GM19099 (cell line): Measurements from ENCODE around the gene LRP8.

Experiments
- POLR2A ChIP-seq: IDR thresholded peaks from 3 replicates; pipeline ENCODE4 v1.6.1; 2011; ENCODE audit warnings: low read depth; ENCODE audit not compliant: insufficient read length; ENCODE audit errors: extremely low read depth

Gene LRP8

DNA sequence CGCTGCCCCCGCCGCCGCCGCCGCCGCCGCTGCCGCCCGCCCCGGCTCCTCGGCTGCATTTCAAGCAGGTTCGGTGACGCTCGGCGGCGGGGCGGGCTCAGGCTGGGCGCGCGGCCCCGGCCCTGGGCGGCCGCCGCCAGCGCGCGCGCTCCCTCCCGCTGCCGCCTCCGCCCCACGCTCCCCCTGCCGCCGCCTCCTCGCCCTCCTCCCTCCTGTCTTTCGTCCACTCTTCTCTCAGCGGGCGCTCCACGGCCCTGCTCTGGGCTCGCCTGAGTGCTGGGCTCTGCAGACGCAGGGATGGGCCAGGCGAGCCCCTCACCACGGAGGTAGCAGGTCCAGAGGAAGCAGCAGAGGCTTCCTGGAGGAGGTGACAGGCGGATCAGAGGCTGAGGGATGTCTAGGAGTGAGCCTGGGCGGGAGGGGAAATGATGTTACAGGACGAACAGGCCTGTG, at the start of gene LRP8:
Gene LRP8 (minus strand): TSS at position 62 of the 453 bp plus-strand sequence. CDS start 158 bp downstream, outside the sequence.
- TF ChIP-seq POLR2A: peak; percentile 51

DNA sequence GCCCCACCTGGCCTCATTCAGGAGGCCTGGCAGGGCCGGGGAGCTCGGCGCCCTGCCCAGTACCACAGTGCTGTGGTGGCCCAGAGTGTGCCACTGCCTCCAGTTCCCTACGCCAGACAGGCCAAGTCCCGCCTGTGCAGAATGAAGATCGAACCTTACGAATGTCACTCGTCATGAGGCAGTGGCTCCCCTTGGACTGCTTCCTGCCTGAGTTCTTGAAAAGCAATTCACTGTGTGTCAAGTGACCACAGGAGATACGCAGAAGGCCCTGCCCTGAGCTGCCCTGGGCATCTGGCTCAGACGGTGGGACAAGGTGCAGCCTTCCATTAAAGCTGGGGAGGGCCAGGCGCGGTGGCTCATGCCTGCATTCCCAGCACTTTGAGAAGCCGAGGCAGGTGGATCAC, 49.6 kb upstream of the LRP8 start:
- TF ChIP-seq POLR2A: no peak

DNA sequence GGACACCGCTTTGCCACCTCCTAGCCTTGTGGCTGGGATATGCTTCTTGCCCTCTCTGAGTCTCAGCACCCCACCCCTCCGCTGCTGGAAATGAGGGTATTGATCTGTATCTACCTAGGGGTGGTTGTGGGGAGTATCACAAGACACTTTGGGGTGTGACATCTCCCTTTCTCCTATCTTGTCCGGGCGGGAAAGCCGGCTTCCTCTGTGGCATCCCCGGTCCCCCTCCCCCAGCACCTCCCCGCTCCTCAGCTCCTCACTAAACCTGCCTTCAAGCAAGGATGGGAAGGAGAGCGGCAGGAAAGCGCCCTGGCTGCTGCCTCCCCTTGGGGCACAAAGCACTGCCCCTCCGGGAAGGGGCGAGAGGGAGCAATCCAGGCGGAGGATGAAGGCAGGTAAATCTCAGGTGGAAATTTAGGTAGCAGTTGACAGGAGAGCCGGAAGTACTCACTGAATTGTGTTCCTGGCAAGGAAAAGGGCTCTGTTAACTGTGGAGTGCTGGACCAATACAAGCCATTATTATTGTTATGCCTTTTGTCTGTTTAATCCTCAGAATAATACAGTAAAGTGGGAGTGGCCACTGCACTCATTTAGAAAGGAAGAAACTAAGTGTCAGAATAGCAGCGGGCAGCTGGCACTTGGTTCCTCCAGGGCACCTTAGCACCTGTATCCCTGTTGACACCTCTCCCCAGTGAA, 49.0 kb upstream of the LRP8 start:
- no peak for TF ChIP-seq POLR2A

DNA sequence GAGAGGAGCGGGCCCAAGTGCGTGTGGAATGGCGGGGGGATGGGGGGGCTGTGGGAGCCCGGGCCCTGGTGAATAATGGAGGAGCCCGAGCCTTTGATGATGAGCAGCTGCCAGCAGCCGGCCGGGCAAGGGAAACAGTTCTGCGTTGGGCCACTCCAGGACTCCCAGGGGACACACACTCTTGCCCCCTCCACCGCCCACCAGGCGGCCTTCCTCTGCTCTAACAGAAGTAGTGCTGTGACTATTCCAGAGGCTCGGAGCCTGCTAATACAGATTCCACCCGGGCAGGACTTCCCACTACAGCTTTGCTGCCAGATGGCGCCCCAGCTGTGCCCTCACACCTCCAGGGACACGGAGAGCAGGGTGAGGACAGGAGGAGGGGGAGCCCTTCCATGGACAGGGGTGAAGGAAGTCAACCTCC, 48.2 kb upstream of the LRP8 start:
- no peak for TF ChIP-seq POLR2A

DNA sequence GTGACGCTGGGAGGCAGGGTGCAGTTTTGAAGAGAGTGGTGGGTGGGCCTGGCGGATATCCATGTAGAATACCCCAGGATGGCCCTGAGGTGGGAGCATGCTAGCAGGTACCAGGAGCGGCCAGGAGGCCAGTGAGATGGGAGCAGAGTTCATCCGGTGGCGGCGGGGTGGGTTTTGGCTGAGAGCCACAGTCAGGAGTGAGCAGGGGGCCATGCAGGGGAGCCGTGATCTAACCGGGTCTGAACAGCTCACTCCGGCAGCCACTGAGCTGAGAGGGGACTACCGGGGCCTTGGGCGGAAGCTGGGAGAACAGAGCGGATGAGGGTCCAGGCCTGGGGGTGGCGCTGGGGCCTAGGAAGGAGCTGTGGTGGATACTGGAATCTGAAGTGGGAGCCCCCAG, 47.6 kb upstream of the LRP8 start:
- no peak for TF ChIP-seq POLR2A

DNA sequence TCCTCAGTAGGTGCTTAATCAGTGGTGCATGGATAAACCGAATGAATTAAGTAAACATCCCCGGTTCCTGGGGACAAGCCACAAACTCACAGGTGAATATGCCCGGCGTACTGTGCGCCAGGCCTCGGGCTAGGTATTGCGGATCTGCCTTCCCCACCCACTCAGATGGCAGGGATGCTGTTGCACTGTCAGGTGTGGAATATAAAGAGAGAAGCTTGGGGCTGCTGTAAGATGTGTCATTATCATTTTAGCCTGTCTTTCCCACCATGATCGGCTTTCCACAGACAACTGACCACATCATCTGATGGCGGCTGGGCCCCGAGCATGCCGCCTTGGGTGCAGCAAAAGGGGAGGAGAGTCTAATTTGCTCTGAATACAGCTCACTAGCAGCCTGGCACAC, 45.4 kb upstream of the LRP8 start:
- no peak for TF ChIP-seq POLR2A

DNA sequence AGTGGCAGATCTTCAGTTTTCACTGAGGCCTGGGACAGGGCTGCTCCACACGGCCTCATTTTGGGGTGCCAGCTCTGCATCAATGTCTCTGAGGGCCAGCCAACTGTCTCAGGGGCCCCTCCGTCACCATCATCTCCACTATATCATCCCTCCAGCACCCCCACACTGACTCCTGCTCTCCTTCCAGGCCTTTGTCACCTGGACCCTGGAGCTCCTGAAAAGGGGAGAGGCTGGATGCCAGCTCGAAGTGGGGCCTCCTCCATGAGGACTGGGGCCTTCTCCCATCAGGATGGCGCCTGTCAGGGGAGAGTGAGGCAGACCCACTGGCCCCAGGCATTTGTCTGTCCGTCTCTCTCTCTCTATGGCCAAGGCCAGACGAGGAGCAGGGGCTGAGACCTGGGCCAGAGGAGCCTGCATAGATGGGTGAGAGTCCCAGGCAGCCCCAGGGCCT, 44.7 kb upstream of the LRP8 start:
- TF ChIP-seq POLR2A: no peak

DNA sequence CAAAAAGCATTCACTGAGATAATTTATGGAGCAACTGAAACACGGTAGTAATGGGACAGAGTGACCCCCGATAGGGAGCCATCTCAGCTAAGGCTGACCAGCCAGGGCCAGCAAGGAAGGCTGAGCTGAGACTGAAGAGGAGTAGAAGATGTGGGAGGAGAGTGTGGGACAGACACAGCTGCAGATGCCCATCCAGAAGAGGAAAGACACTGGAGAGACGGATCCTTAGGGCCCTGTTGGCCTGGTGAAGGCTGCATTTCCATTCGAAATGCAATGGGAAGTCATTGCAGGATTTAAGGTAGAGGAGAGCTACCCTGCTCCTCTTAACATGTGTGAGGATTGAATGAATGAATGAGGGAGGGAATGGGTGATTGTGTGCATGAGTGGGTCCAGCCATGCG, 44.0 kb upstream of the LRP8 start:
- no peak for TF ChIP-seq POLR2A

DNA sequence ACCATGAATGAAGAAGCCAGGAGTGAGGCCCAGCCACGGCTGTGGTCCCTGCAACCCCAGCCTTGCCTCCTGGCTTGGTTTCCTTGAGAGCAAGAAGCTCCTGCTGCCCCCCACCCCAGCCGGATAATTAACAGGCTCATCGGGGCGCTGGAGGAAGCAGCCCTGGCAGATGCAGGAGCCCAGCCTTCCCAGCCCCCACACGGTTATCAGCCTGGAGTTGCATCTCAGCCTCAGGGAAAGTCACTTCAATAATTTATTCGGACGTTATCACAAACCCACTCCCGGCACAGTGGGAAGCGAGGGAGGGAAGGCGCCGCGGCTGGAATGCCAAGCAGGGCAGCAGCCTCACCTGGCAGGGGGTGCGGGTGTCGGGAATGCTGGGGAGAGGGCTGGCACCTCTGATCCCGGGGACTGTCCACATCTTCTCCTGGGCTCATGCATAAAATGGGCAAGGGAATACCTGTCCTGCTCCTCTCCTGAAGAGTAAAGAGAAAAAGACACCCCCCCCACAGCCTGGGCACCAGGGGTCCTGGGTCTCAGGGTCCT, 43.3 kb upstream of the LRP8 start:
- no peak for TF ChIP-seq POLR2A

DNA sequence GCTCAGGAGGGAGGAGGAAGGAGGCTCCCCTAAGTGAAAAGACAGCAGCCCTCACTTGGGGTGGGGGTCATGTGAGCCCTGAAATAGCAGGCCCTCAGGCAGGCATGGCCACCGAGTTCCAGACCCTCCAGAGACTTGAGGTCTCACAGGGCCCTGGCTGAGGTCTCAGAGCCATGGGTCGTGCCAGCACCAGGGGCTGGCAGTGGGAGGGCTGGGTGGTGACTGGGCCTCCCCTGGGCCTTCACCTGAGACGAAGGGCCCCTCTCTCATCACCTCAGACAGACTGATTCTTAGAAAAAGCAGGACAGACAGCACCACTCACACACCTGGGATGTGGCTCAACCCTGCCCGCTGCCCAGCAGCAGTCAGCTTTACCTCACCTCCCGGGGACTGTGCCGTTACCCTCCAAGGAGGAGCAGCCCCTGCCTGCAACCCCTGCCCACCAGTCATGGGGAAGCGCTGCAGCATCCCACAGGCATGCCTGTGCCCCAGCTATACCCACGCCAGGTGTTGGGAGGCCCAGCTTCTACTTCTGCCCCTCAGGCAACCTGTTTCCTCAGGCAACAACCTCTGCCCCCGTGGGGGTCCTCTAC, 42.6 kb upstream of the LRP8 start:
- TF ChIP-seq POLR2A: no peak

DNA sequence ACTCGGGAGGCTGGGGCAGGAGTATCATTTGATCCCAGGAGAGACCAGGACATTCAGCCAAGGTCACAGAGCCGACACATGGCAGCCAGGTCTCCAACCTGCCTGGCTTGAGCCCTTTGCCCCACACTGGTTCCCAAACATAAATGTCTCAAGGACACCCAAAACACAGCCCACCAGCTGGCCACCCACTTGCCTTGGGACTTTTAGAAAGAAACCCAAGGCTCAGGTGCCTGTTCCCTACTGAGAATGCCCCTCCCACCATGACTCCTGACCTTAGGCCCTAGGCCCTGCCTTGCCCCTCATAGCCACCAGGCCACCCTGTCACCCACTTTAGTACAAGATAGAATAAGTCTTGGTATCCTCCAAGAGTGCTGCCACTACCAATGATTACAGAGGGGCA, 41.9 kb upstream of the LRP8 start:
- TF ChIP-seq POLR2A: no peak

DNA sequence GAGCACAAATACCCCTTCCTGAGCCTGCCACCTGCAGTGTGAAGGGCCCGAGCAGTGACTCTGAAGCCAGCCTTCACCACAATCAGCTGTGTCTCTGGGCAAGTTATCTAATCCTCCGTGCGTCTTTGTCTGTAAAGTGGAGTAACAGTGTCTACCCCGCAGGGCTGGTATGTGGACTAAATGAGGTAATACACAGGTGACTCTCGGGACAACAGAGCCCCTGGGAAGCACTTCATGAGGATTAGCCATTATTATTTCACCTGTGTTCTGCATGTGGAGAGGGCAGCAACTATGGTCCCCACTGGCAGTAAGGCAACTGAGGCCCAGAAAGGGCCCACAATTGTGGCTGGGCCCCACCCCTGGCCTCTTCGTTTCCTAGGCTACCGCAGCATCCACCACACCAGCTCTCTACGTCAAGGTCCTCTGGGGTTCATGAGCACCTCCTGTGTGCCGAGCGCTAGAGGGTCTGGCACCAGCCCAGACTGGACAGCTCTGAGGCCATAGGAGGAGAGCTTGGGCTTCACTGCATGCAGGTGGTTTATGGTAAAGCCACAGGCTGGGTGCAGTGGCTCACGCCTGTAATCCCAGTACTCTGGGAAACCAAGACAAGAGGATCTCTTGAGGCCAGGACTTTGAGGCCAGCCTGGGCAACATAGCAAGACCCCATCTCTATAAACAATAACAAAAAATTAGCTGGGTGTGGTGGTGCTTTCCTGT, 41.3 kb upstream of the LRP8 start:
- no peak for TF ChIP-seq POLR2A

DNA sequence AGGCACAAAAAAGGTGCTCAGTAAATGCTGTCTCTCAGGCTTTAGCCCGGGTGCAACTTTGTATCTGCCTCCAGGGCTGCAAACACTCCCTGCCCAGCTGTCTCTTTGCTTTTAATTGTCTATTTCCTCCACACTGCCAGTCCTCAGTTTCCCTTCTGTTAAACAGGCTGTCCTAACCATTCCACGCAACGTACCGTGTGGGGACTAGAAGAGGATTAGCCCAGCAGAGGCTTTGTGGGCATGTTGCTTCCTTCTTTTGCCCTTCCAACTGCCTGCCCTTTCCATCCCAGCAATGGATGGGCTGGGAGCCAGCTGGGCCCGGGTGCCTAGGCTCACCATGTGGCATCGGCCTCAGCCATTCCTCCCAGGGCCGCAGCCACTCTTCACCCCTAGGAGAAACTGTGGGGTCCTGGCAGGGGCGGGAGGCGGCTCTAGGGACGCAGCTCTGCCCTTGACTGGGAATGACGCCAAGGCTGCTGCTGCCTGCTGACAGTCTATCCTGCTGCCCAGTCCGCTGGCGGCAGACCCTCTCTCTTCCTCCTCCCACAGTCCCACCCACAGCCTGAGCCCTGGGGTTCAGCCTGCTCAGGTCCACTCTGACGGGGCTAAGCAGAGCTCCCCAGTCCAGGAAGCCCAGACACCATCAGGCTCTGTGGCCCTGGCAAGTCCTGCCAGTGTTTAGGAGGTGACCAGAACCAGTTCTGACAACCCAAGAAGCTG, 40.6 kb upstream of the LRP8 start:
- TF ChIP-seq POLR2A: no peak

DNA sequence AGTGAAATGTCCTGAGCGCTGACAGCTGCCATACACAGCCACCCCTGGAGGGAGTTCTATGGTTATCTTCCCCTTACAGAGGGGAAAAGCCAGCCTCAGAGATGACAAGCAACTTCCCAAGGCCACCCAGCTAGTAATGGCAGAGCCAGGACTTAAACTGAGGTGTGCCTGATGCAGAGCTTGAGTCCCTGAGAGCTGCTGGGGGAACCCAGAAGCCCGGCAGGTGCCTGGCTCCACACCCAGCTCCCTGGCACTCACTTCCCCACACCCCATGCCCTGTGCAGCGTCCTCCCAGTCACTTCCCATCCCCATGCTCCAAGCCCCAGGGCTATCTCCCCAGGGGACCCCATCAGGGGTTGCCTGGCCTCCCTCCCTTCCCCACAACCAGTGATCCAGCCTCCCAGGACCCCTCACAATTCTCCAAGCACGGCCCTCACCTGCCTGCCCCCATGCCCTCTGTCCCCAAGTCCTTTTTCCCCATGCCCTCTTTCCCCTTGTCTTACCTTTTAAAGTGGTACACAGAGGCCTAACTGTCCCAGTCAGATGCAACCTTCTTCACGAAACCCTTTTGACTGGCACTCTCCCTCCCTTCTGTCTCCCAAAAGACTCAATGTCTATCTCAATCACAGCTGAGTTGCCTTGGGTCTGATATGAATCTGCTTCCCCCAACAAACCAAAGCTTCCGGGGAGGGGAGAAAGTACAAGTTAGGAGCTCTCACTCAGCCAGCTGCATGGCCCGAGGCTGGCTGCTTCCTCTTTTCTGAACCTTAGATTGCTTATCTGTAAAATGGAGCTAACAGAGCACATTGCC, 39.8 kb upstream of the LRP8 start:
- peak; percentile 50 for TF ChIP-seq POLR2A
